ENCODE data around the gene PCSK2. TPM values are rescaled to one million over a fixed set of nuclear protein-coding genes. Genes with fewer than 3 reads are reported as not detected.

PCSK2 gene
- total RNA-seq, 1 experiment from 2014 or later = not detected

DNA sequence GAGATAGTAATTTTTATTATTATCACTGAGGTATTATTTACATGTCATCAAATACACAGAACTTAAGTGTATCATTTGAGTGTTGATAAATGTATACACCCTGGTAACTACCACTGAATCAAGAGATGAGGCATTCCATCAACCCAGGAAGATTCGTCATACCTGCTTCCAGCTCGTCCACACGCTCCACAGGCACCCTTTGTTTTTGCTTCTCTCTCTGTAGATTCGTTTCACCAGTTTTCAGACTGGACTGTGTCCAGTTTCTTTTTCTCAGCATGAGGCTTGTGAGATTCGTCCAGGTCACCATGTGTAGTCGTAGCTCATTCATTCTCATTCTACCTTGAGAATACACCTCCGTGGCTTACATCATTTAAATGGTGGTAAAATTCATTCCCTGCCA is 239.8 kb downstream of the PCSK2 start:
- ChIA-PET POLR2A (ENCODE audit: unreplicated experiment) (no interaction called here), CTCF (no interaction called here)
- no peaks in the 10 kb centered on the region for H3K9me3 ChIP-seq (ENCODE audit: insufficient read depth, low read depth)
- no peaks in the 10 kb centered on the region for H4K20me1 ChIP-seq (ENCODE audit: insufficient read depth)
- intact Hi-C loops (cut with micrococcal nuclease; ENCODE audit: unreplicated experiment) = no loop called here
- no peak overlapping the region for H3K4me2 ChIP-seq
- no peak for DNase-seq
- H3K36me3 ChIP-seq (ENCODE audit: low read depth) = no peaks in the 10 kb centered on the region
- no peaks in the 10 kb centered on the region for H3K9me2 ChIP-seq (ENCODE audit: insufficient read depth)
- H3F3A ChIP-seq (ENCODE audit: insufficient read depth, low read depth) = no peaks in the 10 kb centered on the region
- H2AFZ ChIP-seq = no peak overlapping the region
- no TSS peak for BruUV-seq (replicated peaks)
- no peaks in the 10 kb centered on the region for H3K79me2 ChIP-seq (ENCODE audit: low read depth)
- H3K27ac ChIP-seq = no peak overlapping the region
- H3K4me1 ChIP-seq (replicated peaks; ENCODE audit: insufficient read depth) = no peaks in the 10 kb centered on the region
- no peak for TF ChIP-seq EZH2 (IDR thresholded peaks at IDR 0.05; ENCODE audit: low read depth)
- TF ChIP-seq, protein P1, sequence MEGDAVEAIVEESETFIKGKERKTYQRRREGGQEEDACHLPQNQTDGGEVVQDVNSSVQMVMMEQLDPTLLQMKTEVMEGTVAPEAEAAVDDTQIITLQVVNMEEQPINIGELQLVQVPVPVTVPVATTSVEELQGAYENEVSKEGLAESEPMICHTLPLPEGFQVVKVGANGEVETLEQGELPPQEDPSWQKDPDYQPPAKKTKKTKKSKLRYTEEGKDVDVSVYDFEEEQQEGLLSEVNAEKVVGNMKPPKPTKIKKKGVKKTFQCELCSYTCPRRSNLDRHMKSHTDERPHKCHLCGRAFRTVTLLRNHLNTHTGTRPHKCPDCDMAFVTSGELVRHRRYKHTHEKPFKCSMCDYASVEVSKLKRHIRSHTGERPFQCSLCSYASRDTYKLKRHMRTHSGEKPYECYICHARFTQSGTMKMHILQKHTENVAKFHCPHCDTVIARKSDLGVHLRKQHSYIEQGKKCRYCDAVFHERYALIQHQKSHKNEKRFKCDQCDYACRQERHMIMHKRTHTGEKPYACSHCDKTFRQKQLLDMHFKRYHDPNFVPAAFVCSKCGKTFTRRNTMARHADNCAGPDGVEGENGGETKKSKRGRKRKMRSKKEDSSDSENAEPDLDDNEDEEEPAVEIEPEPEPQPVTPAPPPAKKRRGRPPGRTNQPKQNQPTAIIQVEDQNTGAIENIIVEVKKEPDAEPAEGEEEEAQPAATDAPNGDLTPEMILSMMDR (conservative IDR thresholded peaks at IDR 0.05) = no peak
- H3K4me3 ChIP-seq = no peak overlapping the region
- H3K27me3 ChIP-seq (ENCODE audit: insufficient read depth, low read depth) = peaks cover 65% of the 10 kb centered on the region

DNA sequence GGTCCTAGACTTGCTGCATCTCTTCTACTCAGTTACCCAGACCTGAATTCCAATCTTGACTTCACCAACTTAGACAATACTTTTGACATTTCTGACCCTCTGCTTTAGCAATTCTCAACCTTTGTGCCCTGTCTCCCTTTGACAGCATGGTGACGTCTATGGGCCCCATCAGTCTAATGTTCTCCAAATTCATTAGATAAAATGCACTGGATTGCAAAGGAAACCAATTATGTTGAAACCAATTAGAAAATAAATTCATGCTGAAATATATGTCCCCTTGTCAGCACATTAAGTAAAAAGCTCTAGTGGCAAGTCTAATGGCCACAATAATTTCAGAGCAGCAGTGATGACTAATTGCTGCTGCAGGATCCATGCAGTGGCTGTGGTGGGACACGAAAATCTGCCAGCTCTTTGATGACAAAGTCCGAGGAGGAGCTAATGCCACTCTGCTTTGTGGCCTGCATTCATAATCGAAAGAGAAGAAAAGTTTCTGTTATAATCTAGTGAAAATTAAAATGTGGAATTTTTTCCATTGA is 240.3 kb downstream of the PCSK2 start:
- no peaks in the 10 kb centered on the region for H4K20me1 ChIP-seq (ENCODE audit: insufficient read depth)
- no peak for DNase-seq
- H3K9me3 ChIP-seq (ENCODE audit: insufficient read depth, low read depth) = no peaks in the 10 kb centered on the region
- no peak overlapping the region for H3K4me3 ChIP-seq
- H3K4me1 ChIP-seq (replicated peaks; ENCODE audit: insufficient read depth) = no peaks in the 10 kb centered on the region
- peaks cover 65% of the 10 kb centered on the region for H3K27me3 ChIP-seq (ENCODE audit: insufficient read depth, low read depth)
- CTCF ChIA-PET = no interaction called here
- no peak overlapping the region for H3K4me2 ChIP-seq
- H3K36me3 ChIP-seq (ENCODE audit: low read depth) = no peaks in the 10 kb centered on the region
- no TSS peak for BruUV-seq (replicated peaks)
- no peak overlapping the region for H3K27ac ChIP-seq
- no peaks in the 10 kb centered on the region for H3F3A ChIP-seq (ENCODE audit: insufficient read depth, low read depth)
- H2AFZ ChIP-seq = no peak overlapping the region
- POLR2A ChIA-PET (ENCODE audit: unreplicated experiment) = no interaction called here
- TF ChIP-seq, protein P1 (conservative IDR thresholded peaks at IDR 0.05) = no peak
- TF ChIP-seq EZH2 (IDR thresholded peaks at IDR 0.05; ENCODE audit: low read depth) = no peak
- no peaks in the 10 kb centered on the region for H3K79me2 ChIP-seq (ENCODE audit: low read depth)
- H3K9me2 ChIP-seq (ENCODE audit: insufficient read depth) = no peaks in the 10 kb centered on the region
- intact Hi-C loops (cut with micrococcal nuclease; ENCODE audit: unreplicated experiment) = no loop called here

GRCh38 chr20:17468073-17468840 is 241.4 kb downstream of the PCSK2 start:
- no peaks in the 10 kb centered on the region for H3K79me2 ChIP-seq (ENCODE audit: low read depth)
- H3K27ac ChIP-seq = no peak overlapping the region
- intact Hi-C loops (cut with micrococcal nuclease; ENCODE audit: unreplicated experiment) = no loop called here
- no peak for TF ChIP-seq EZH2 (IDR thresholded peaks at IDR 0.05; ENCODE audit: low read depth)
- TF ChIP-seq, protein P1 (conservative IDR thresholded peaks at IDR 0.05) = no peak
- CTCF ChIA-PET = no interaction called here
- no peaks in the 10 kb centered on the region for H3K36me3 ChIP-seq (ENCODE audit: low read depth)
- H3K4me1 ChIP-seq (replicated peaks; ENCODE audit: insufficient read depth) = no peaks in the 10 kb centered on the region
- POLR2A ChIA-PET (ENCODE audit: unreplicated experiment) = no interaction called here
- H2AFZ ChIP-seq = no peak overlapping the region
- no peaks in the 10 kb centered on the region for H3F3A ChIP-seq (ENCODE audit: insufficient read depth, low read depth)
- H3K9me2 ChIP-seq (ENCODE audit: insufficient read depth) = no peaks in the 10 kb centered on the region
- H3K4me3 ChIP-seq = no peak overlapping the region
- H3K4me2 ChIP-seq = no peak overlapping the region
- H3K27me3 ChIP-seq (ENCODE audit: insufficient read depth, low read depth) = peaks cover 70% of the 10 kb centered on the region
- no peaks in the 10 kb centered on the region for H3K9me3 ChIP-seq (ENCODE audit: insufficient read depth, low read depth)
- H4K20me1 ChIP-seq (ENCODE audit: insufficient read depth) = no peaks in the 10 kb centered on the region
- DNase-seq = no peak
- no TSS peak for BruUV-seq (replicated peaks)

Measured in PC-9 (cell line).